ENCODE measurements around the gene THEMIS. TPM values are rescaled to one million over a fixed set of nuclear protein-coding genes. Genes with fewer than 3 reads are reported as not detected.
A peak's percentile ranks its signal among the peaks of the same experiment; 100 is the strongest.

The THEMIS gene, protein sequence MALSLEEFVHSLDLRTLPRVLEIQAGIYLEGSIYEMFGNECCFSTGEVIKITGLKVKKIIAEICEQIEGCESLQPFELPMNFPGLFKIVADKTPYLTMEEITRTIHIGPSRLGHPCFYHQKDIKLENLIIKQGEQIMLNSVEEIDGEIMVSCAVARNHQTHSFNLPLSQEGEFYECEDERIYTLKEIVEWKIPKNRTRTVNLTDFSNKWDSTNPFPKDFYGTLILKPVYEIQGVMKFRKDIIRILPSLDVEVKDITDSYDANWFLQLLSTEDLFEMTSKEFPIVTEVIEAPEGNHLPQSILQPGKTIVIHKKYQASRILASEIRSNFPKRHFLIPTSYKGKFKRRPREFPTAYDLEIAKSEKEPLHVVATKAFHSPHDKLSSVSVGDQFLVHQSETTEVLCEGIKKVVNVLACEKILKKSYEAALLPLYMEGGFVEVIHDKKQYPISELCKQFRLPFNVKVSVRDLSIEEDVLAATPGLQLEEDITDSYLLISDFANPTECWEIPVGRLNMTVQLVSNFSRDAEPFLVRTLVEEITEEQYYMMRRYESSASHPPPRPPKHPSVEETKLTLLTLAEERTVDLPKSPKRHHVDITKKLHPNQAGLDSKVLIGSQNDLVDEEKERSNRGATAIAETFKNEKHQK
- polyA plus RNA-seq: 0.73 TPM
- long read RNA-seq, donor 1: 0 reads
- long read RNA-seq, donor 2: 0 reads
- long read RNA-seq, donor 3: 0 reads
- long read RNA-seq, donor 4: 0 reads
- long read RNA-seq, donor 5: 0 reads
- long read RNA-seq, donor 6: 0 reads
- long read RNA-seq, donor 7: 0 reads
- long read RNA-seq, donor 8, partial matches to known transcripts: 0 of 1 reads
- long read RNA-seq, donor 8, other reads (novel, unspliced or antisense): 0 of 1 reads
- long read RNA-seq, donor 9: 0 reads
- long read RNA-seq, donor 10, partial matches to known transcripts: 0 of 1 reads
- long read RNA-seq, donor 10, other reads (novel, unspliced or antisense): 0 of 1 reads
- long read RNA-seq, donor 11: 0 reads

DNA sequence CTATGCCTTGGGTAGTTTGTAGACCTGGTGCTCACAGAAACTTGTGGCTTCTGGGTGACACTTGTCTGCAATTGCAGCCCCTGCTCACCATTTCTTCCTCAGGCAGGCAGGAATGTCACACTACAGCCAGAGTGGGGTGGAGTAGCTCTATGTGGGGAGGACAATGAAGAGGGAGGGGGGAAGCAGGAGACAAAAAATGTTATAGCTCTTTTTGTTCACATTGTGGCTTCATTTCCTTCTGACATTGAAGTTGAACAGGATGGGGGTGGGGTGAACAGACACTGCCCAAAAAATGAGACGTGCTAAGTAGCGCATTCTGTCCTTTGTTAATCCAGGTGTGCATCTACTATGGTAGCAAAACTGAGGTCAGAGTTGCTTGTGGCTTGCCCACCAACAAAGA, at the start of gene THEMIS:
Gene THEMIS (minus strand): TSS at position 124 of the 400 bp plus-strand sequence. CDS start 126 bp downstream, outside the sequence.
- H3K4me3 ChIP-seq (ENCODE audit: low read length): no peak within 1 kb of the TSS
- H3K27me3 ChIP-seq (ENCODE audit: control insufficient read depth, insufficient read depth, low read length): no peaks in the 10 kb centered on the region
- H3K27ac ChIP-seq (ENCODE audit: low read length): no peak within 1 kb of the TSS

GRCh38 chr6:127949251-127949650, 48.4 kb upstream of the THEMIS start:
- no CpG with 5 or more reads among the region's 3 CpGs for WGBS (ENCODE audit: insufficient coverage, low lambda C conversion rate)
- H3K36me3 ChIP-seq (ENCODE audit: control insufficient read depth, insufficient read depth, low read length): no peaks in the 10 kb centered on the region
- no peak overlapping the region for H3K4me3 ChIP-seq (ENCODE audit: low read length)

More for the DNA sequence above, at the start of gene THEMIS:
- H3K36me3 ChIP-seq (ENCODE audit: control insufficient read depth, insufficient read depth, low read length): no peaks in the 10 kb centered on the region
- no peaks in the 10 kb centered on the region for H3K4me1 ChIP-seq (ENCODE audit: control insufficient read depth, insufficient read depth, low read length)
- DNase-seq: peak in 1 of 2 donors; percentile 8
- WGBS (ENCODE audit: insufficient coverage, low lambda C conversion rate): no CpG with 5 or more reads among the region's 2 CpGs
- H3K9me3 ChIP-seq (ENCODE audit: control insufficient read depth, low read depth, low read length): no peaks in the 10 kb centered on the region

DNA sequence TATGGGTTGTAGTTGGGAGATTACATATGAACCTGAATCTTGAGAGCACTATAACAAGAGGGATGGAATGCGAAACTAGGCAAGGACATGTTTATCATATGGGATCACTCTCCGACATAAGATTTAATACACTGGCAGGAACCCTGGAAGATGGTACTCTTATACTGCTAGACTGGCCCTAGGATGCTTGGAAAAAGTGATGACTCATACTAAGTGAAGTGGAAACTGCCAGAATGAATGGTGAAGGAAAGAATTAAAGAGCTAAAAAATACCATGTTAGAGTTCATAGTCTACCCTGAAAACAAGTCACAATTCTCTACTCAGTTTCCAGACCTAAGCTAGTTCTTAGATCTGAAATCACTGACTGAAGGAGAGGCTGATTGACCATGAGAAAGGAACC, 45.5 kb upstream of the THEMIS start:
- H3K9me3 ChIP-seq (ENCODE audit: control insufficient read depth, low read depth, low read length): no peaks in the 10 kb centered on the region
- DNase-seq: no peak
- no peaks in the 10 kb centered on the region for H3K36me3 ChIP-seq (ENCODE audit: control insufficient read depth, insufficient read depth, low read length)
- no peaks in the 10 kb centered on the region for H3K4me1 ChIP-seq (ENCODE audit: control insufficient read depth, insufficient read depth, low read length)
- H3K4me3 ChIP-seq (ENCODE audit: low read length): no peak overlapping the region
- H3K27me3 ChIP-seq (ENCODE audit: control insufficient read depth, insufficient read depth, low read length): peaks cover 2% of the 10 kb centered on the region
- H3K27ac ChIP-seq (ENCODE audit: low read length): no peak overlapping the region
- no CpG with 5 or more reads among the region's 2 CpGs for WGBS (ENCODE audit: insufficient coverage, low lambda C conversion rate)

More at GRCh38 chr6:127949251-127949650, 48.4 kb upstream of the THEMIS start:
- Histone ChIP-seq H3K4me1 (ENCODE audit: control insufficient read depth, insufficient read depth, low read length) (no peaks in the 10 kb centered on the region), H3K27me3 (ENCODE audit: control insufficient read depth, insufficient read depth, low read length) (no peaks in the 10 kb centered on the region), H3K9me3 (ENCODE audit: control insufficient read depth, low read depth, low read length) (no peaks in the 10 kb centered on the region), H3K27ac (ENCODE audit: low read length) (no peak overlapping the region)
- no peak for DNase-seq

DNA sequence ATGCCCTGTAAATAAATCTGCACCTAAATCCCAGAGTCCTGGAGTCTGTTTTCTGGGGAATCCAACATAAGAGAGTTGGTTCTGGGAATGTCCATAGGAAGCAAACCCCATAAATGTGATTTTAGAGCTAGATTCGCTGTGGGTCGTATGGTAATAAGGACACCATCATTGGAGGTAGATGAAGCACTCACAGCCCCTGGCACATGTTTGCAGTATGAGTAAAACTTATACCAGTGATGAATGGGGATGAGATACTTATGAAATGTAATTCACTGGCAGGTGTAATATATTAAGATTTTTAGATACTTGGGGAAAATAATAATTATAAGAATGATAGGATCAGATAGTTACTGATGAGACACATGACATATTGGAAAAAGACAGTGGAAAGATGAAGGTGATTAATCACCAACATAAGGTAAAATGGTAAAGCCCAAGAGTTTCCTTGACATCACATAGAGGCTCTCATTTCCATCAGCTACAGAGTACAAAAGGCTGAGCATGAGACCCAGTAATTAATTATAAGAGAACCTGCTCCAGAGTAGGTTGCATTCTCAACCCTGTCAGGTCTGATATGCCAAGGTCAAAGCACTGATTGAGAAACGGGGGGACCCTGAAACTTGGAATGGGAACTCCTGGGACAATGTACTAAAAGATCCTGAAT, 44.7 kb upstream of the THEMIS start:
- H3K4me1 ChIP-seq (ENCODE audit: control insufficient read depth, insufficient read depth, low read length): no peaks in the 10 kb centered on the region
- H3K36me3 ChIP-seq (ENCODE audit: control insufficient read depth, insufficient read depth, low read length): no peaks in the 10 kb centered on the region
- H3K27me3 ChIP-seq (ENCODE audit: control insufficient read depth, insufficient read depth, low read length): peaks cover 2% of the 10 kb centered on the region
- H3K4me3 ChIP-seq (ENCODE audit: low read length): no peak overlapping the region
- no peak for DNase-seq
- no CpG with 5 or more reads among the region's 3 CpGs for WGBS (ENCODE audit: insufficient coverage, low lambda C conversion rate)
- no peak overlapping the region for H3K27ac ChIP-seq (ENCODE audit: low read length)
- no peaks in the 10 kb centered on the region for H3K9me3 ChIP-seq (ENCODE audit: control insufficient read depth, low read depth, low read length)

DNA sequence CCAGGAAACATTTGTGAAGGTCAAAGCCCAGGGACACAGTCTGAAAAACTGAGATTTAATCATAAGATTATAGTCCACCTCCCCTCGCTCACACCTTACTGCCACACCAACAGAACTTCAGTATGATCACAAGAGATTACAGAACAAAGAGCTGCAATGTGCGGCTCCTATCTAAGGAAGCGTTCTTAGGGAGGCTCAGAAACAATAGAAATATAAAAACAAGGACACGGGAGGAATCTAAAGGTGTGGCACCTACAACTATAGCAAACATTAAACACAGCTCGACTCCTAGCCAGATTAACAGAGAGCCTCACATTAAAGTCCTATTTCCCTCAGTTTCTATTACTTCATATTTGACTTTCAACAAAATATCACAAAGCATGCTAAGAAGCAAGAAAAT, 40.4 kb upstream of the THEMIS start:
- no peak overlapping the region for H3K4me3 ChIP-seq (ENCODE audit: low read length)
- no peak overlapping the region for H3K27ac ChIP-seq (ENCODE audit: low read length)
- no peaks in the 10 kb centered on the region for H3K36me3 ChIP-seq (ENCODE audit: control insufficient read depth, insufficient read depth, low read length)
- H3K9me3 ChIP-seq (ENCODE audit: control insufficient read depth, low read depth, low read length): no peaks in the 10 kb centered on the region
- H3K4me1 ChIP-seq (ENCODE audit: control insufficient read depth, insufficient read depth, low read length): no peaks in the 10 kb centered on the region
- WGBS (ENCODE audit: insufficient coverage, low lambda C conversion rate): 18% methylated on average over 2 of the region's 5 CpGs
- DNase-seq: no peak
- peaks cover 2% of the 10 kb centered on the region for H3K27me3 ChIP-seq (ENCODE audit: control insufficient read depth, insufficient read depth, low read length)

- no peak for DNase-seq
- H3K9me3 ChIP-seq (ENCODE audit: control insufficient read depth, low read depth, low read length): no peaks in the 10 kb centered on the region
- peaks cover 2% of the 10 kb centered on the region for H3K27me3 ChIP-seq (ENCODE audit: control insufficient read depth, insufficient read depth, low read length)
- no peaks in the 10 kb centered on the region for H3K36me3 ChIP-seq (ENCODE audit: control insufficient read depth, insufficient read depth, low read length)
- no peaks in the 10 kb centered on the region for H3K4me1 ChIP-seq (ENCODE audit: control insufficient read depth, insufficient read depth, low read length)
- H3K27ac ChIP-seq (ENCODE audit: low read length): no peak overlapping the region
- 28% methylated on average over 2 of the region's 3 CpGs for WGBS (ENCODE audit: insufficient coverage, low lambda C conversion rate)
- H3K4me3 ChIP-seq (ENCODE audit: low read length): no peak overlapping the region
These were observed 38.7 kb upstream of the THEMIS start for GRCh38 chr6:127939442-127940066.

GRCh38 chr6:127938701-127939100, 37.8 kb upstream of the THEMIS start:
- no peak overlapping the region for H3K27ac ChIP-seq (ENCODE audit: low read length)
- H3K4me1 ChIP-seq (ENCODE audit: control insufficient read depth, insufficient read depth, low read length): no peaks in the 10 kb centered on the region
- H3K27me3 ChIP-seq (ENCODE audit: control insufficient read depth, insufficient read depth, low read length): peaks cover 2% of the 10 kb centered on the region
- H3K4me3 ChIP-seq (ENCODE audit: low read length): no peak overlapping the region
- no peak for DNase-seq
- no peaks in the 10 kb centered on the region for H3K9me3 ChIP-seq (ENCODE audit: control insufficient read depth, low read depth, low read length)
- no peaks in the 10 kb centered on the region for H3K36me3 ChIP-seq (ENCODE audit: control insufficient read depth, insufficient read depth, low read length)

DNA sequence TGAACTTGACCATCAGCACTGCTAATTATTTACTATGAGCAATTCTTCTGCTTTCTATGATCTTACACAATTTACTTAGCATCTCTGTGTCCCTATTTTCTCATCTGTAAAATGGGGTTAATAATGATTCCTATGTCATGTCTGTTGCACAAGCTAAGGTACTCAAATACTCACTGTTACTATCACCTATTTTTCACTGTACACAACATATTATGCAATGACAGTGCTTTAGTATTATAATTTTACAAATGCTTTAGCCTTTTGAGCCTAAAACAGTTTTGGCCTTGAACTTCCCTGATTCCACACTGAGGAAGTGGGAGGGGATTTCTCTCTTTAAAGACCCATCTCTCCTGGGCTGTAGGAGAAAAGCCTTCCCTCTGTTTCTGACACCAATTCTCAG, 36.9 kb upstream of the THEMIS start:
- Histone ChIP-seq H3K4me1 (ENCODE audit: control insufficient read depth, insufficient read depth, low read length) (no peaks in the 10 kb centered on the region), H3K27ac (ENCODE audit: low read length) (no peak overlapping the region)
- DNase-seq: no peak

DNA sequence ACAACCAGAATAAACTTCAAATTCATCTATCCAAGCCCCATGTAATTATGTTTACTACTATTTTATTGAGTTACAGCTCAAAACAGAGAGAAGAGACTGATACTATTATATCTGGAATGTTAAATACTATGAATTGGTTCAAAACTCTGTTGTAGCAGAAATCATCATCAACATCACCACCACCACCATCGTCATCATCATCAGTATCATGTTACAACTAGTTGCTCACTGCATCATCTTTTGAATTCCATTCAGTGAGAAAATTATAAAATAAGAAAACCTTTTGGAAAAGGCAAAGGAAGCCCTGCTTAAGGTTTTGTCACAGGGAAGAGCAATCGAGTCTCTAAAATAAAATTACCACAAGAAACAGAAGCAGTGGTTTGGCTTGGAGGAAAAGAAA, 36.2 kb upstream of the THEMIS start:
- Histone ChIP-seq H3K4me3 (ENCODE audit: low read length) (no peak overlapping the region), H3K27me3 (ENCODE audit: control insufficient read depth, insufficient read depth, low read length) (no peaks in the 10 kb centered on the region), H3K27ac (ENCODE audit: low read length) (no peak overlapping the region), H3K36me3 (ENCODE audit: control insufficient read depth, insufficient read depth, low read length) (no peaks in the 10 kb centered on the region), H3K4me1 (ENCODE audit: control insufficient read depth, insufficient read depth, low read length) (no peaks in the 10 kb centered on the region), H3K9me3 (ENCODE audit: control insufficient read depth, low read depth, low read length) (no peaks in the 10 kb centered on the region)
- DNase-seq: no peak
- WGBS (ENCODE audit: insufficient coverage, low lambda C conversion rate): 90% methylated on average over 2 of the region's 2 CpGs

More for the DNA sequence above, 36.9 kb upstream of the THEMIS start:
- Histone ChIP-seq H3K9me3 (ENCODE audit: control insufficient read depth, low read depth, low read length) (no peaks in the 10 kb centered on the region), H3K27me3 (ENCODE audit: control insufficient read depth, insufficient read depth, low read length) (peaks cover 2% of the 10 kb centered on the region), H3K36me3 (ENCODE audit: control insufficient read depth, insufficient read depth, low read length) (no peaks in the 10 kb centered on the region), H3K4me3 (ENCODE audit: low read length) (no peak overlapping the region)

DNA sequence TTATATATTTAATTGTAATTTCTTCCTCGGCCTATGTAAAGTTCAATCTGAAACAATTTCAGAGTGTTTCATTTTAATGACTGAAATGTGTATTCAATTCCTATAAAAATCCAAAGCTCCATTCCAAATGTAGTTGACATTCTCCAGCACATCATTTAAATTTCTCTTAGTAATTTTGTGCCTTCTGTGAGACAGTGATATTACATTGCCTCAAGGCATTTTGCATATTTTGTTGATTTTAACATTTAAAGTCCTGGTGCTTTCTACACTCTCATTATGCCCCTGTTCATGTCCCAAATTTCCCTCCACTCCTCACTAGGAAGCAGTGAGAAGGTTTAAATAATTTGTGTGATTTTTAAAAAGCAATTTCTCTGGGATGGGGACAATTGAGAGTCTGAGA, 34.1 kb upstream of the THEMIS start:
- Histone ChIP-seq H3K27me3 (ENCODE audit: control insufficient read depth, insufficient read depth, low read length) (no peaks in the 10 kb centered on the region), H3K36me3 (ENCODE audit: control insufficient read depth, insufficient read depth, low read length) (no peaks in the 10 kb centered on the region), H3K27ac (ENCODE audit: low read length) (no peak overlapping the region), H3K4me1 (ENCODE audit: control insufficient read depth, insufficient read depth, low read length) (no peaks in the 10 kb centered on the region), H3K9me3 (ENCODE audit: control insufficient read depth, low read depth, low read length) (no peaks in the 10 kb centered on the region), H3K4me3 (ENCODE audit: low read length) (no peak overlapping the region)
- no peak for DNase-seq
- 100% methylated on average over 1 of the region's 1 CpG for whole genome bisulfite sequencing (ENCODE audit: insufficient coverage, low lambda C conversion rate)
